ENCODE measurements around the gene BCL2L2.

DNA sequence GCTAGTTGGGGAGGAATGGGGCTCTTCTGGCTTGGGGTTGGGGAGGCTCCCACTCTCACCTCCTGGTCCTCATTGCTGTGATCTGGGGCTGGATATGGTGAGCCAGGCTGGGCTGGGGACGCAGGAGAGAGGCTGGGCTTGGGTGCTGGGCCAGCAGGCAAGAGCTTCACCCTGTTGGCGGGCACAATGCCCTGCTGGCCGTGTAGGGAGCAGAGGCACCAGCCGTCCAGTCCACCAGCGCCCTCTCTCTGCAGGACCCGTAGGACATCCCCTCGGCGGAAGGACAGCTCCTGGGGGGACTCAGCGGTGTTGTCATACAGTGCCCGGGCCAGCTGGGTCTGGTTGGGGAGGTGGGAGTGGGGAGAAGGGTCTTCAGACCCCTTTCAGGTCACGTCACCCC, 53.9 kb downstream of the BCL2L2 start:
- no peak for TF ChIP-seq POLR2A (IDR thresholded peaks at IDR 0.05)
- TF ChIP-seq, protein P1, sequence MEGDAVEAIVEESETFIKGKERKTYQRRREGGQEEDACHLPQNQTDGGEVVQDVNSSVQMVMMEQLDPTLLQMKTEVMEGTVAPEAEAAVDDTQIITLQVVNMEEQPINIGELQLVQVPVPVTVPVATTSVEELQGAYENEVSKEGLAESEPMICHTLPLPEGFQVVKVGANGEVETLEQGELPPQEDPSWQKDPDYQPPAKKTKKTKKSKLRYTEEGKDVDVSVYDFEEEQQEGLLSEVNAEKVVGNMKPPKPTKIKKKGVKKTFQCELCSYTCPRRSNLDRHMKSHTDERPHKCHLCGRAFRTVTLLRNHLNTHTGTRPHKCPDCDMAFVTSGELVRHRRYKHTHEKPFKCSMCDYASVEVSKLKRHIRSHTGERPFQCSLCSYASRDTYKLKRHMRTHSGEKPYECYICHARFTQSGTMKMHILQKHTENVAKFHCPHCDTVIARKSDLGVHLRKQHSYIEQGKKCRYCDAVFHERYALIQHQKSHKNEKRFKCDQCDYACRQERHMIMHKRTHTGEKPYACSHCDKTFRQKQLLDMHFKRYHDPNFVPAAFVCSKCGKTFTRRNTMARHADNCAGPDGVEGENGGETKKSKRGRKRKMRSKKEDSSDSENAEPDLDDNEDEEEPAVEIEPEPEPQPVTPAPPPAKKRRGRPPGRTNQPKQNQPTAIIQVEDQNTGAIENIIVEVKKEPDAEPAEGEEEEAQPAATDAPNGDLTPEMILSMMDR (IDR thresholded peaks at IDR 0.05): no peak
- no peak for TF ChIP-seq EP300 (IDR thresholded peaks at IDR 0.05)
